ENCODE measurements around the gene ORMDL2. TPM values are rescaled to one million over a fixed set of nuclear protein-coding genes. Genes with fewer than 3 reads are reported as not detected.

Gene ORMDL2
- total and polyA plus RNA-seq, 10 of the 15 experiments (the other 5 are each of a cell fraction or from before 2014, with no cell fraction given) = 15.0 to 135 (median 33.9) TPM

GRCh38 chr12:55788546-55788945 lies 29.3 kb upstream of the ORMDL2 start:
- H3K79me2 ChIP-seq (ENCODE audit: control insufficient read depth, insufficient read depth, low read length) = no peaks in the 10 kb centered on the region
- over 99% methylated on average over 7 of the region's 7 CpGs for WGBS (ENCODE audit: insufficient coverage, insufficient replicate concordance, low lambda C conversion rate, missing lambda C conversion rate)
- no peak overlapping the region for H3K27ac ChIP-seq (ENCODE audit: control insufficient read depth, insufficient read depth)
- H3K9me3 ChIP-seq (replicated peaks; ENCODE audit: control insufficient read depth, insufficient read depth, low read length) = no peaks in the 10 kb centered on the region
- FAIRE-seq (no peak), ATAC-seq (no peak), DNase-seq (ENCODE audit: low read depth, low spot score) (no peak)
- no peaks in the 10 kb centered on the region for H3K27me3 ChIP-seq (replicated peaks in 1 of 2; ENCODE audit: control insufficient read depth in 2 of 2, insufficient read depth in 2 of 2, low read length in 1 of 2)
- in situ Hi-C loops (cut with MboI) = no loop called here
- RAD21 ChIA-PET (ENCODE audit: unreplicated experiment) = no interaction called here
- BruUV-seq (replicated peaks) = no TSS peak
- no peak overlapping the region for H3K4me2 ChIP-seq (ENCODE audit: control insufficient read depth, insufficient read depth)
- CTCF ChIA-PET = interaction anchor here (1.0 to 1.2 kb wide), 2 partner anchors 36 to 152 kb away, joined by 3 read pairs; no protein-coding TSS in a partner anchor
- POLR2A ChIA-PET = interaction anchor here (0.6 to 0.7 kb wide), 2 partner anchors 15 to 19 kb away, joined by 3 read pairs; no protein-coding TSS in a partner anchor
- intact Hi-C loops (cut with micrococcal nuclease; ENCODE audit: unreplicated experiment) = no loop called here
- H3K9ac ChIP-seq (ENCODE audit: control insufficient read depth, insufficient read depth, low read length) = no peak overlapping the region
- no peaks in the 10 kb centered on the region for H3K4me1 ChIP-seq (ENCODE audit: control insufficient read depth, insufficient read depth, low read length)
- H4K20me1 ChIP-seq (ENCODE audit: control insufficient read depth, insufficient read depth) = no peaks in the 10 kb centered on the region
- peaks cover 5 to 37% of the 10 kb centered on the region in 2 experiments; a peak in 3 of 4 replicates for H3K36me3 ChIP-seq (ENCODE audit: control insufficient read depth in 2 of 2, insufficient read depth in 2 of 2, low read length in 1 of 2)
- SMC1A ChIA-PET (ENCODE audit: uncharacterized antibody, unreplicated experiment) = interaction anchor here (0.6 to 1.9 kb wide), 4 partner anchors 12 to 545 kb away, joined by 3 to 4 read pairs (median 3); partner anchors contain the start of genes ORMDL2, PAN2 and SARNP
- H2AFZ ChIP-seq (ENCODE audit: control insufficient read depth, low read depth, low read length) = no peak overlapping the region
- no peak overlapping the region for H3K4me3 ChIP-seq
- TF ChIP-seq NR2F1 (conservative IDR thresholded peaks at IDR 0.05) (no peak), PBX3 (IDR thresholded peaks at IDR 0.05; ENCODE audit: insufficient replicate concordance, low read depth, low read length) (no peak), SIX5 (IDR thresholded peaks at IDR 0.05; ENCODE audit: low read depth, low read length, severe bottlenecking) (no peak), CHD2 (IDR thresholded peaks at IDR 0.05; ENCODE audit: borderline replicate concordance, low read depth, low read length) (no peak), SP1 (IDR thresholded peaks at IDR 0.05; ENCODE audit: low read depth, low read length) (no peak), RAD51 (IDR thresholded peaks at IDR 0.05) (no peak), SREBF2 (IDR thresholded peaks at IDR 0.05; ENCODE audit: low read length) (no peak), TAF1 (IDR thresholded peaks at IDR 0.05; ENCODE audit: borderline replicate concordance, low read depth, low read length) (no peak), PML (IDR thresholded peaks at IDR 0.05; ENCODE audit: low read length) (no peak), GATAD2B (conservative IDR thresholded peaks at IDR 0.05; ENCODE audit: low read depth) (no peak), KDM1A (IDR thresholded peaks at IDR 0.05; ENCODE audit: borderline replicate concordance) (no peak), YBX1 (IDR thresholded peaks at IDR 0.05) (no peak), CEBPZ (IDR thresholded peaks at IDR 0.05; ENCODE audit: low read depth, low read length) (no peak), ZBTB33 (IDR thresholded peaks at IDR 0.05) (no peak), JUNB (IDR thresholded peaks at IDR 0.05) (no peak), RELB (IDR thresholded peaks at IDR 0.05; ENCODE audit: low read depth) (no peak)

Measured in GM12878 (cell line).